Neural progenitor cell (in vitro differentiated cells): Measurements from ENCODE around the gene RGS6. TPM values are rescaled to one million over a fixed set of nuclear protein-coding genes. Genes with fewer than 3 reads are reported as not detected.

Experiments
- DNase-seq: peaks from one replicate; pipeline ENCODE4 v3.0.0-alpha.2; 2016; ENCODE audit warnings: low spot score
- H2AFZ ChIP-seq: fragments of 200-600 bp; sonication (generic); replicated peaks from 2 replicates; pipeline ENCODE4 v1.6.1; 2016; ENCODE audit warnings: antibody characterized with exemption
- H3F3A ChIP-seq: fragments of 200-600 bp; sonication (generic); 2 replicates; pipeline ENCODE4 v1.6.1; 2016; ENCODE audit warnings: antibody characterized with exemption, low read depth
- H3K27ac ChIP-seq: fragments of 200-600 bp; sonication (generic); 2 replicates; pipeline ENCODE4 v1.5.1; 2016; ENCODE audit warnings: mild to moderate bottlenecking
- H3K27me3 ChIP-seq: fragments of 200-600 bp; sonication (generic); 2 replicates; pipeline ENCODE4 v1.6.1; 2016; ENCODE audit warnings: mild to moderate bottlenecking, moderate library complexity
- H3K36me3 ChIP-seq: fragments of 200-600 bp; sonication (generic); 2 replicates; pipeline ENCODE4 v1.5.1; 2016
- H3K4me1 ChIP-seq: fragments of 200-600 bp; sonication (generic); 2 replicates; pipeline ENCODE4 v1.6.1; 2016; ENCODE audit warnings: mixed run types
- H3K4me2 ChIP-seq: fragments of 200-600 bp; sonication (generic); 2 replicates; pipeline ENCODE4 v1.6.1; 2016
- H3K4me3 ChIP-seq: fragments of 200-600 bp; sonication (generic); 2 replicates; pipeline ENCODE4 v1.5.1; 2016
- H3K79me2 ChIP-seq: fragments of 200-600 bp; sonication (generic); 2 replicates; pipeline ENCODE4 v1.6.1; 2016; ENCODE audit warnings: low read depth
- H3K9ac ChIP-seq: fragments of 200-600 bp; sonication (generic); 2 replicates; pipeline ENCODE4 v1.6.1; 2016
- H3K9me3 ChIP-seq: fragments of 200-600 bp; sonication (generic); 2 replicates; pipeline ENCODE4 v1.5.1; 2016; ENCODE audit warnings: low read depth
- H4K20me1 ChIP-seq: fragments of 200-600 bp; sonication (generic); 2 replicates; pipeline ENCODE4 v1.6.1; 2016; ENCODE audit warnings: low read depth
- H3K27ac Mint-ChIP-seq: 3 replicates; pipeline ENCODE4 v1.8.0; 2021; ENCODE audit warnings: mixed read lengths
- H3K27me3 Mint-ChIP-seq: 2 replicates; pipeline ENCODE4 v1.8.0; 2022; ENCODE audit warnings: low read depth, mild to moderate bottlenecking, inconsistent platforms, moderate library complexity, mixed read lengths; ENCODE audit not compliant: insufficient read depth
- H3K36me3 Mint-ChIP-seq: 3 replicates; pipeline ENCODE4 v1.8.0; 2021; ENCODE audit warnings: mixed read lengths
- H3K4me1 Mint-ChIP-seq: 3 replicates; pipeline ENCODE4 v1.8.0; 2021; ENCODE audit warnings: mixed read lengths
- H3K4me3 Mint-ChIP-seq: 3 replicates; pipeline ENCODE4 v1.8.0; 2021; ENCODE audit warnings: mild to moderate bottlenecking, moderate library complexity, mixed read lengths
- H3K9me3 Mint-ChIP-seq: 3 replicates; pipeline ENCODE4 v1.8.0; 2020; ENCODE audit warnings: mixed read lengths
- CTCF ChIP-seq: fragments of 200-600 bp; sonication (generic); IDR thresholded peaks from 2 replicates; pipeline ENCODE4 v1.5.1; 2017; ENCODE audit warnings: antibody characterized with exemption, mild to moderate bottlenecking
- EZH2 ChIP-seq: fragments of 200-600 bp; sonication (generic); IDR thresholded peaks from 2 replicates; pipeline ENCODE4 v1.6.1; 2017; ENCODE audit warnings: antibody characterized with exemption, mild to moderate bottlenecking, moderate library complexity
- EZH2phosphoT487 ChIP-seq: fragments of 200-600 bp; sonication (generic); IDR thresholded peaks from 2 replicates; pipeline ENCODE4 v1.6.1; 2017; ENCODE audit warnings: antibody characterized with exemption
- total RNA-seq: library from RNA; depleted of rRNA; stranded (reverse); fragments of >200 nt; gene quantifications from 2 replicates; pipeline ENCODE4 v1.2.3, GENCODE V29; 2015; ENCODE audit warnings: low replicate concordance

Gene RGS6
- total RNA-seq, 1 donor from 2014 or later, result 0.80 TPM

GRCh38 chr14:72600551-72601330 is 668.5 kb downstream of the RGS6 start:
- Mint-ChIP-seq H3K27me3 (no peaks in the 10 kb centered on the region), H3K4me1 (peaks cover 20% of the 10 kb centered on the region)
- no peaks in the 10 kb centered on the region for H3K36me3 ChIP-seq

GRCh38 chr14:72603639-72604038 is 671.4 kb downstream of the RGS6 start:
- Mint-ChIP-seq H3K36me3 (no peaks in the 10 kb centered on the region), H3K4me3 (no peak overlapping the region), H3K9me3 (peaks cover 3% of the 10 kb centered on the region), H3K27me3 (peaks cover 5% of the 10 kb centered on the region), H3K4me1 (peaks cover 41% of the 10 kb centered on the region), H3K27ac (no peak overlapping the region)
- Histone ChIP-seq H3K27ac (no peak overlapping the region), H3K79me2 (no peaks in the 10 kb centered on the region), H3K36me3 (no peaks in the 10 kb centered on the region), H3K4me1 (peaks cover 5% of the 10 kb centered on the region), H4K20me1 (no peaks in the 10 kb centered on the region), H3K4me3 (no peak overlapping the region), H2AFZ (no peak overlapping the region), H3K9ac (no peak overlapping the region), H3K4me2 (no peak overlapping the region), H3K9me3 (no peaks in the 10 kb centered on the region), H3K27me3 (no peaks in the 10 kb centered on the region), H3F3A (no peaks in the 10 kb centered on the region)
- DNase-seq, result no peak
- no peak for TF ChIP-seq EZH2phosphoT487

More at GRCh38 chr14:72600551-72601330, 668.5 kb downstream of the RGS6 start:
- Histone ChIP-seq H4K20me1 (no peaks in the 10 kb centered on the region), H3K9me3 (no peaks in the 10 kb centered on the region), H3F3A (no peaks in the 10 kb centered on the region), H3K27ac (no peak overlapping the region), H3K4me2 (no peak overlapping the region), H3K4me1 (peaks cover 5% of the 10 kb centered on the region), H3K27me3 (no peaks in the 10 kb centered on the region), H3K9ac (no peak overlapping the region), H3K79me2 (no peaks in the 10 kb centered on the region), H3K4me3 (no peak overlapping the region), H2AFZ (no peak overlapping the region)
- Mint-ChIP-seq H3K36me3 (no peaks in the 10 kb centered on the region), H3K27ac (peak overlapping the region; percentile 87), H3K9me3 (no peaks in the 10 kb centered on the region), H3K4me3 (no peak overlapping the region)
- TF ChIP-seq CTCF, result no peak
- TF ChIP-seq EZH2, result no peak
- TF ChIP-seq EZH2phosphoT487, result no peak
- DNase-seq, result peak; percentile 6

- Histone ChIP-seq H4K20me1 (no peaks in the 10 kb centered on the region), H3K79me2 (no peaks in the 10 kb centered on the region), H3K9me3 (no peaks in the 10 kb centered on the region), H3K9ac (no peak overlapping the region), H3F3A (no peaks in the 10 kb centered on the region), H3K36me3 (no peaks in the 10 kb centered on the region), H3K4me3 (no peak overlapping the region), H3K4me1 (peaks cover 5% of the 10 kb centered on the region), H3K27me3 (no peaks in the 10 kb centered on the region), H3K27ac (no peak overlapping the region), H3K4me2 (no peak overlapping the region), H2AFZ (no peak overlapping the region)
- Mint-ChIP-seq H3K27me3 (peaks cover 5% of the 10 kb centered on the region), H3K9me3 (peaks cover 3% of the 10 kb centered on the region), H3K27ac (no peak overlapping the region), H3K36me3 (no peaks in the 10 kb centered on the region), H3K4me1 (peaks cover 43% of the 10 kb centered on the region), H3K4me3 (no peak overlapping the region)
- TF ChIP-seq EZH2 (no peak), CTCF (no peak), EZH2phosphoT487 (no peak)
- DNase-seq, result no peak
Observed at GRCh38 chr14:72604133-72604532, 671.9 kb downstream of the RGS6 start.
